Stomach (tissue), 4 donors: Measurements from ENCODE around the gene ING1.

Source experiments
- EP300 ChIP-seq: sonication (generic); formaldehyde crosslinking; IDR thresholded peaks from one replicate; pipeline ENCODE4 v1.6.1; 2017; ENCODE audit warnings: antibody characterized with exemption
- POLR2A ChIP-seq, 4 donors: fragments of 450-650 bp; IDR thresholded peaks; one replicate each; pipeline ENCODE4 v1.6.1; 2016; ENCODE audit warnings: antibody characterized with exemption in 4 of 4, control low read depth in 2 of 4, mild to moderate bottlenecking in 1 of 4, moderate library complexity in 1 of 4
- TF ChIP-seq, protein P1 (sequence below), 7 experiments: fragments of 450-650 bp in 4 of 7; fragments of 200-600 bp in 3 of 7; sonication (generic) in 3 of 7; IDR thresholded peaks; one replicate each; pipeline ENCODE4 v1.5.1; 2016 to 2019; ENCODE audit warnings: antibody characterized with exemption in 7 of 7, control low read depth in 2 of 7, mild to moderate bottlenecking in 1 of 7

DNA sequence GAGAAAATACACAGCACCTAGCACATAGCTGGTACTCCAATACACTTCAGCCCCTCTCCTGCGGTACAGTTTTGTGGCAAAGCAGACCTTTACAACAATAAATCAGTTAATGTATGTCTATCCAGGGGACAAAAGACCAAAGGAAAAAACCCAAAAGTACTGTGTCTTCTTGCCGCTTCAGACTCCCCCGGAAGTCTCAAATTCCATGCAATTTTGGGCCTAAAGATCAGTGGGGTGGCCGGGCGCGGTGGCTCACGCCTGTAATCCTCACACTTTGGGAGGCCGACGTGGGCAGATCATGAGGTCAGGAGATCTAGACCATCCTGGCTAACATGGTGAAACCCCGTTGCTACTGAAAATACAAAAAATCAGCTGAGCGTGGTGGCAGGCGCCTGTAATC, 23.8 kb upstream of the ING1 start:
- TF ChIP-seq, protein P1, sequence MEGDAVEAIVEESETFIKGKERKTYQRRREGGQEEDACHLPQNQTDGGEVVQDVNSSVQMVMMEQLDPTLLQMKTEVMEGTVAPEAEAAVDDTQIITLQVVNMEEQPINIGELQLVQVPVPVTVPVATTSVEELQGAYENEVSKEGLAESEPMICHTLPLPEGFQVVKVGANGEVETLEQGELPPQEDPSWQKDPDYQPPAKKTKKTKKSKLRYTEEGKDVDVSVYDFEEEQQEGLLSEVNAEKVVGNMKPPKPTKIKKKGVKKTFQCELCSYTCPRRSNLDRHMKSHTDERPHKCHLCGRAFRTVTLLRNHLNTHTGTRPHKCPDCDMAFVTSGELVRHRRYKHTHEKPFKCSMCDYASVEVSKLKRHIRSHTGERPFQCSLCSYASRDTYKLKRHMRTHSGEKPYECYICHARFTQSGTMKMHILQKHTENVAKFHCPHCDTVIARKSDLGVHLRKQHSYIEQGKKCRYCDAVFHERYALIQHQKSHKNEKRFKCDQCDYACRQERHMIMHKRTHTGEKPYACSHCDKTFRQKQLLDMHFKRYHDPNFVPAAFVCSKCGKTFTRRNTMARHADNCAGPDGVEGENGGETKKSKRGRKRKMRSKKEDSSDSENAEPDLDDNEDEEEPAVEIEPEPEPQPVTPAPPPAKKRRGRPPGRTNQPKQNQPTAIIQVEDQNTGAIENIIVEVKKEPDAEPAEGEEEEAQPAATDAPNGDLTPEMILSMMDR (IDR thresholded peaks at IDR 0.05), result no peak
- TF ChIP-seq POLR2A (IDR thresholded peaks at IDR 0.05) (no peak), EP300 (no peak)
